RWPE1 (cell line): ENCODE results near the gene CPEB3.
"Not testable (repeated sequence)": the region's sequence is repeated elsewhere in the genome, so short reads cannot be mapped to it uniquely, and the experiment has no call there.

Source experiments
- CTCF ChIA-PET: fragments of 350-600 bp; sonication (Branson Sonifier 250); formaldehyde crosslinking; extraction: SDS; loops from one replicate; lab custom pipeline; 2021; lab: Yijun Ruan, JAX
- POLR2A ChIA-PET: fragments of 400-600 bp; formaldehyde crosslinking; extraction: SDS; loops from one replicate; lab custom pipeline; 2020; ENCODE audit warnings: antibody characterized with exemption; ENCODE audit not compliant: low non-redundant PET; lab: Yijun Ruan, JAX
- DNase-seq: peaks from one replicate; pipeline ENCODE4 v3.0.0; 2012; ENCODE audit warnings: low spot score
- H3K27ac ChIP-seq: fragments of 450-650 bp; 2 replicates; pipeline ENCODE4 v1.5.1; 2017
- CTCF ChIP-seq: fragments of 450-650 bp; conservative IDR thresholded peaks from 2 replicates; pipeline ENCODE4 v1.5.1; 2017; ENCODE audit warnings: low read depth, mild to moderate bottlenecking

The CPEB3 gene

GRCh38 chr10:92290837-92291615 is at the start of gene CPEB3, which contains the start of gene MARCHF5:
Gene CPEB3 (minus strand): TSS chr10:92291078. CDS start chr10:92240350, 50,728 bp downstream.
Gene MARCHF5 (plus strand): TSS chr10:92291167. CDS start chr10:92291495, 328 bp downstream.
- ChIA-PET CTCF (interaction anchor here (0.6 to 2.0 kb wide), 14 partner anchors 11 to 352 kb away, joined by 3 to 12 read pairs (median 4); no protein-coding TSS in a partner anchor), POLR2A (interaction anchor here (0.7 to 1.2 kb wide), 4 partner anchors 11 to 203 kb away, joined by 3 to 6 read pairs (median 6); no protein-coding TSS in a partner anchor)
- peak; percentile 96 for DNase-seq
- peak within 1 kb of the TSS; percentile 86 for H3K27ac ChIP-seq
- TF ChIP-seq CTCF: peak; percentile 53

GRCh38 chr10:92329927-92330326 is 39.0 kb upstream of the CPEB3 start:
- POLR2A ChIA-PET: not testable (repeated sequence)
- peak; percentile 63 for DNase-seq
- CTCF ChIA-PET: interaction anchor here (0.6 to 1.2 kb wide), 2 partner anchors 56 to 67 kb away, joined by 3 to 4 read pairs; no protein-coding TSS in a partner anchor
- peak overlapping the region; percentile 71 for H3K27ac ChIP-seq

- H3K27ac ChIP-seq: no peak overlapping the region
- ChIA-PET CTCF (no interaction called here), POLR2A (no interaction called here)
Measured at GRCh38 chr10:92328993-92329392, 38.1 kb upstream of the CPEB3 start.

GRCh38 chr10:92327445-92328433 is 36.9 kb upstream of the CPEB3 start:
- ChIA-PET POLR2A (no interaction called here), CTCF (interaction anchor here (0.6 to 1.0 kb wide), 2 partner anchors 36 to 288 kb away, joined by 4 read pairs; no protein-coding TSS in a partner anchor)
- DNase-seq: no peak
- H3K27ac ChIP-seq: no peak overlapping the region
- no peak for TF ChIP-seq CTCF

More at GRCh38 chr10:92328993-92329392, 38.1 kb upstream of the CPEB3 start:
- no peak for TF ChIP-seq CTCF
- DNase-seq: peak; percentile 54

GRCh38 chr10:92323079-92323478 is 32.2 kb upstream of the CPEB3 start:
- POLR2A ChIA-PET: no interaction called here
- CTCF ChIA-PET: interaction anchor here (0.6 kb wide), 1 partner anchor 29 kb away, joined by 3 read pairs; no protein-coding TSS in a partner anchor
- H3K27ac ChIP-seq: no peak overlapping the region
- DNase-seq: no peak
- no peak for TF ChIP-seq CTCF

GRCh38 chr10:92316610-92317009 is 25.7 kb upstream of the CPEB3 start:
- TF ChIP-seq CTCF: no peak
- ChIA-PET CTCF (no interaction called here), POLR2A (no interaction called here)
- DNase-seq: no peak
- no peak overlapping the region for H3K27ac ChIP-seq
